Heart left ventricle (tissue), 13 donors: ENCODE measurements around the gene TBC1D10B.

ENCODE experiments used
- CTCF ChIP-seq, 12 donors: fragments of 200-600 bp; sonication (generic) in 4 of 12; IDR thresholded peaks; one replicate each; pipeline versions ENCODE4 v1.5.0 to v1.8.0; 2018 to 2022; ENCODE audit warnings: antibody characterized with exemption in 12 of 12, mild to moderate bottlenecking in 5 of 12
- POLR2A ChIP-seq, 2 donors: fragments of 450-650 bp; IDR thresholded peaks; one replicate each; pipeline ENCODE4 v1.6.1; 2017; ENCODE audit warnings: antibody characterized with exemption in 2 of 2, mild to moderate bottlenecking in 2 of 2, moderate library complexity in 2 of 2
- donor health status: ischemic (EF 13 %, LVEDD 7.1; RV severe dilation, severe dysfunction).
- donor health status: DM: no; HTN: yes; CAD: no.
- donor health status: DM: no; HTN: no; CAD: no.
- donor health status: ischemic (EF 25% LVEDD 6.9; RV normal size, moderate dysfunction).
- donor health status: ischemic (EF 25% LVEDD 5.7; RV mildly dilated, moderate dysfunction).
- donor health status: ischemic (EF 35%, LVEDD 5.7; RV mildly dilated, moderate dysfunction).
- donor health status: nonischemic (EF 11% LVEDD 7.7; RV severe dilation, severe dysfunction).
- donor health status: DM: yes; HTN: yes; CAD: no.
- donor health status: PGD.
- donor health status: ischemic (EF 29% LVEDD 5.4; RV normal size, mild dysfunction).
- donor health status: nonischemic (EF 23%, LVEDD 6.1; RV moderate dilation, normal function).

GRCh38 chr16:30366511-30366910, 3.8 kb downstream of the TBC1D10B start:
- TF ChIP-seq CTCF (IDR thresholded peaks at IDR 0.05) (no peak), POLR2A (IDR thresholded peaks at IDR 0.05) (no peak)
